HG02642 (cell line): ENCODE results near the gene CD226.
"Not testable (repeated sequence)": the region's sequence is repeated elsewhere in the genome, so short reads cannot be mapped to it uniquely, and the experiment has no call there.

Source experiments
- ATAC-seq: cut with Tn5 transposase; IDR thresholded peaks from one replicate; pipeline ENCODE4 v1.9.1; 2021; ENCODE audit warnings: mild to moderate bottlenecking; ENCODE audit not compliant: unreplicated experiment, poor library complexity

Gene CD226

GRCh38 chr18:69834980-69835379, 112.7 kb downstream of the CD226 start:
- not testable (repeated sequence) for ATAC-seq

- no peak for ATAC-seq
These were observed 117.5 kb downstream of the CD226 start for GRCh38 chr18:69830189-69830588.

GRCh38 chr18:69820538-69820937, 127.1 kb downstream of the CD226 start:
- no peak for ATAC-seq

- no peak for ATAC-seq
These were observed 128.2 kb downstream of the CD226 start for GRCh38 chr18:69819460-69819859.

- ATAC-seq: no peak
These were observed 130.2 kb downstream of the CD226 start for GRCh38 chr18:69817335-69817940.

GRCh38 chr18:69814861-69815385, 132.8 kb downstream of the CD226 start:
- ATAC-seq: no peak

GRCh38 chr18:69813559-69813958, 134.1 kb downstream of the CD226 start:
- no peak for ATAC-seq

GRCh38 chr18:69808399-69808798, 139.3 kb downstream of the CD226 start:
- no peak for ATAC-seq

- no peak for ATAC-seq
These were observed 142.7 kb downstream of the CD226 start for GRCh38 chr18:69804776-69805501.
